ENCODE measurements around the gene CSF2.

Gene CSF2

GRCh38 chr5:132073231-132074013 lies at the start of gene CSF2:
TSS of gene CSF2 (plus strand) at chr5:132073789. CDS start at chr5:132073824, 35 bp downstream.
- DNase-seq = no peak

- DNase-seq = no peak
Observed at GRCh38 chr5:132024117-132024435, 49.5 kb upstream of the CSF2 start.

GRCh38 chr5:132024789-132025402 lies 48.7 kb upstream of the CSF2 start:
- DNase-seq = no peak

GRCh38 chr5:132025403-132025971 lies 48.1 kb upstream of the CSF2 start:
- no peak for DNase-seq

GRCh38 chr5:132026516-132027008 lies 47.0 kb upstream of the CSF2 start:
- DNase-seq = no peak

- no peak for DNase-seq
Observed at GRCh38 chr5:132027027-132027426, 46.6 kb upstream of the CSF2 start.

GRCh38 chr5:132029609-132030330 lies 43.8 kb upstream of the CSF2 start:
- no peak for DNase-seq

- DNase-seq = no peak
Observed at GRCh38 chr5:132030610-132031009, 43.0 kb upstream of the CSF2 start.

- no peak for DNase-seq
Observed at GRCh38 chr5:132032196-132032595, 41.4 kb upstream of the CSF2 start.

- DNase-seq = no peak
Observed at GRCh38 chr5:132033122-132033521, 40.5 kb upstream of the CSF2 start.

- DNase-seq = no peak
Observed at GRCh38 chr5:132037353-132037752, 36.2 kb upstream of the CSF2 start.

GRCh38 chr5:132044207-132044606 lies 29.4 kb upstream of the CSF2 start:
- no peak for DNase-seq

GRCh38 chr5:132046880-132047299 lies 26.7 kb upstream of the CSF2 start:
- DNase-seq = no peak

- no peak for DNase-seq
Observed at GRCh38 chr5:132049093-132049492, 24.5 kb upstream of the CSF2 start.

GRCh38 chr5:132049559-132049958 lies 24.0 kb upstream of the CSF2 start:
- no peak for DNase-seq

GRCh38 chr5:132050136-132050535 lies 23.5 kb upstream of the CSF2 start:
- no peak for DNase-seq

- no peak for DNase-seq
Observed at GRCh38 chr5:132050661-132051552, 22.7 kb upstream of the CSF2 start.

GRCh38 chr5:132052520-132052919 lies 21.1 kb upstream of the CSF2 start:
- DNase-seq = no peak

GRCh38 chr5:132053483-132053882 lies 20.1 kb upstream of the CSF2 start:
- no peak for DNase-seq

GRCh38 chr5:132054031-132054696 lies 19.4 kb upstream of the CSF2 start:
- DNase-seq = no peak

- no peak for DNase-seq
Observed at GRCh38 chr5:132054697-132055440, 18.7 kb upstream of the CSF2 start.

Measured in activated T-cell treated with anti-CD3 and anti-CD28 coated beads for 4 hours (primary cell).